Measurements from ENCODE around the gene NPIPA1.
"Not testable (repeated sequence)": the region's sequence is repeated elsewhere in the genome, so short reads cannot be mapped to it uniquely, and the experiment has no call there.

Gene NPIPA1

GRCh38 chr16:14989291-14990281 lies 52.3 kb downstream of the NPIPA1 start:
- H3K9ac ChIP-seq (ENCODE audit: low read length); H3K4me3 ChIP-seq (ENCODE audit: low read length); H3K27me3 ChIP-seq (ENCODE audit: control insufficient read depth, insufficient read depth, low read length); H3K27ac ChIP-seq (ENCODE audit: low read length); H3K36me3 ChIP-seq (ENCODE audit: control insufficient read depth, low read depth, low read length); H3K9me3 ChIP-seq (ENCODE audit: control insufficient read depth, low read depth, low read length); H3K4me1 ChIP-seq (ENCODE audit: control insufficient read depth, low read depth, low read length): not testable (repeated sequence)

- not testable (repeated sequence) for H3K4me1 ChIP-seq (ENCODE audit: control insufficient read depth, low read depth, low read length); H3K9ac ChIP-seq (ENCODE audit: low read length); H3K27ac ChIP-seq (ENCODE audit: low read length); H3K27me3 ChIP-seq (ENCODE audit: control insufficient read depth, insufficient read depth, low read length); H3K9me3 ChIP-seq (ENCODE audit: control insufficient read depth, low read depth, low read length); H3K36me3 ChIP-seq (ENCODE audit: control insufficient read depth, low read depth, low read length); H3K4me3 ChIP-seq (ENCODE audit: low read length)
Observed at GRCh38 chr16:14993277-14994151, 56.3 kb downstream of the NPIPA1 start.

GRCh38 chr16:14996702-14997101 lies 59.5 kb downstream of the NPIPA1 start:
- not testable (repeated sequence) for H3K4me3 ChIP-seq (ENCODE audit: low read length); H3K27me3 ChIP-seq (ENCODE audit: control insufficient read depth, insufficient read depth, low read length); H3K9me3 ChIP-seq (ENCODE audit: control insufficient read depth, low read depth, low read length); H3K4me1 ChIP-seq (ENCODE audit: control insufficient read depth, low read depth, low read length); H3K9ac ChIP-seq (ENCODE audit: low read length); H3K27ac ChIP-seq (ENCODE audit: low read length)
- peaks cover 11% of the 10 kb centered on the region for H3K36me3 ChIP-seq (ENCODE audit: control insufficient read depth, low read depth, low read length)

GRCh38 chr16:14998300-14998699 lies 61.1 kb downstream of the NPIPA1 start:
- not testable (repeated sequence) for H3K4me1 ChIP-seq (ENCODE audit: control insufficient read depth, low read depth, low read length); H3K4me3 ChIP-seq (ENCODE audit: low read length); H3K27ac ChIP-seq (ENCODE audit: low read length); H3K9me3 ChIP-seq (ENCODE audit: control insufficient read depth, low read depth, low read length); H3K9ac ChIP-seq (ENCODE audit: low read length); H3K27me3 ChIP-seq (ENCODE audit: control insufficient read depth, insufficient read depth, low read length)
- H3K36me3 ChIP-seq (ENCODE audit: control insufficient read depth, low read depth, low read length) = peaks cover 11% of the 10 kb centered on the region

GRCh38 chr16:14999845-15000244 lies 62.6 kb downstream of the NPIPA1 start:
- not testable (repeated sequence) for H3K27ac ChIP-seq (ENCODE audit: low read length); H3K9ac ChIP-seq (ENCODE audit: low read length); H3K27me3 ChIP-seq (ENCODE audit: control insufficient read depth, insufficient read depth, low read length); H3K9me3 ChIP-seq (ENCODE audit: control insufficient read depth, low read depth, low read length); H3K4me1 ChIP-seq (ENCODE audit: control insufficient read depth, low read depth, low read length); H3K4me3 ChIP-seq (ENCODE audit: low read length)
- peaks cover 11% of the 10 kb centered on the region for H3K36me3 ChIP-seq (ENCODE audit: control insufficient read depth, low read depth, low read length)

Measured in iPS-18a (cell line).